ENCODE results near the gene MBNL1. TPM values are rescaled to one million over a fixed set of nuclear protein-coding genes. Genes with fewer than 3 reads are reported as not detected.
"Not testable (repeated sequence)": the region's sequence is repeated elsewhere in the genome, so short reads cannot be mapped to it uniquely, and the experiment has no call there.

MBNL1 gene
- polyA plus RNA-seq, 3 donors = 17.5 to 80.9 (median 65.6) TPM

- 59 to 91% (median 91%) methylated on average over 2 of the region's 2 CpGs for WGBS, 3 donors
- H3K27ac ChIP-seq (ENCODE audit: low read depth, low read length) = no peak overlapping the region
Observed at GRCh38 chr3:152325136-152325535, 56.4 kb downstream of the MBNL1 start.

- 98 to 100% (median 98%) methylated on average over 2 of the region's 2 CpGs for WGBS, 3 donors
- no peak overlapping the region for H3K27ac ChIP-seq (ENCODE audit: low read depth, low read length)
Observed at GRCh38 chr3:152327203-152327602, 58.5 kb downstream of the MBNL1 start.

- no peak overlapping the region for H3K27ac ChIP-seq (ENCODE audit: low read depth, low read length)
- WGBS, 3 donors = 22 to 28% (median 28%) methylated on average over 3 of the region's 3 CpGs
Observed at GRCh38 chr3:152328841-152329240, 60.1 kb downstream of the MBNL1 start.

GRCh38 chr3:152330559-152330958 is 61.8 kb downstream of the MBNL1 start:
- 47 to 83% (median 52%) methylated on average over 2 of the region's 2 CpGs for WGBS, 3 donors
- H3K27ac ChIP-seq (ENCODE audit: low read depth, low read length) = no peak overlapping the region

- no peak overlapping the region for H3K27ac ChIP-seq (ENCODE audit: low read depth, low read length)
- WGBS, 3 donors = 37 to 70% (median 39%) methylated on average over 2 of the region's 2 CpGs
Observed at GRCh38 chr3:152331018-152331541, 62.4 kb downstream of the MBNL1 start.

GRCh38 chr3:152331998-152332397 is 63.3 kb downstream of the MBNL1 start:
- WGBS, 3 donors = 16 to 43% (median 42%) methylated on average over 1 of the region's 1 CpG
- H3K27ac ChIP-seq (ENCODE audit: low read depth, low read length) = no peak overlapping the region

DNA sequence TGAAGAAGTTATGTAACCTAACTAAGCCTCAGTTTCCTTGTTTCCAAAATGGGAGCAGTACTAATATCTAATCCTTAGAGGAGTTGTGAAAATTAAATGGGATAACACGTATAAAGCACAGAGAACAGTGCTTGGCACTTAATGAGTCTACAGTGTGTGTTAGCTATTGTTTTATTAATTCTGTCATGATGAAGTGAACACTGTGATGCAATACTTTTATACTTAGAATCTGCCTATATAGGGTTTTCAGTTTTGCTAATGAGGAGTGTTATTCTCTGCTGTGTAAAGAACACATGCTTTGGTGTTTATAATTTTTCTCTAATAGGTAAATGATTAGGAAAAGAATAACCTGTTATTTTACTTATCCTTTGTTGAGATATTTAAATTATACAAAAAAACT is 65.2 kb downstream of the MBNL1 start:
- WGBS, 3 donors = 79 to 91% (median 85%) methylated on average over 1 of the region's 1 CpG

DNA sequence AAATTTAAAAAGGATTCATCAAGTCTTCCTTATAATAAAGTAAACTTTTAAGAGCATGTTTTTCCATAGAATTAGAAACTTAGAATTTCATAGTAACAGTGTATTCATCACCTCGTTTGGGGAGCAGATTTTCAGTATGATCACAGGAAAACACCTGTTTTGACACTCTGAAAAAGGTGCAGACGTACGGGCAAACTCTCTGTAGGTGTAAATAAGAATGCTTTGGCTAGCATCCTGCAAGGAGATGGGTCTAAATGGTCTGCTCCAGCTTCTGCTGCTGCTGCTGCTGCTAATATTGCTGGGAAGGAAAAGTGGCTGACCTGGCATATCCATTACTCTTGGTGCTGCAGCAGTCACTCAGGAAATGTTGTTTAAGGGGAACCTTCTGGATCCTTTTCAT is 66.0 kb downstream of the MBNL1 start:
- no peak overlapping the region for H3K27ac ChIP-seq (ENCODE audit: low read depth, low read length)
- WGBS, 3 donors = 72 to 90% (median 76%) methylated on average over 3 of the region's 3 CpGs

More for the DNA sequence above, 65.2 kb downstream of the MBNL1 start:
- H3K27ac ChIP-seq (ENCODE audit: low read depth, low read length) = no peak overlapping the region

- 91 to 96% (median 94%) methylated on average over 2 of the region's 2 CpGs for WGBS, 3 donors
- no peak overlapping the region for H3K27ac ChIP-seq (ENCODE audit: low read depth, low read length)
Observed at GRCh38 chr3:152335273-152335672, 66.5 kb downstream of the MBNL1 start.

DNA sequence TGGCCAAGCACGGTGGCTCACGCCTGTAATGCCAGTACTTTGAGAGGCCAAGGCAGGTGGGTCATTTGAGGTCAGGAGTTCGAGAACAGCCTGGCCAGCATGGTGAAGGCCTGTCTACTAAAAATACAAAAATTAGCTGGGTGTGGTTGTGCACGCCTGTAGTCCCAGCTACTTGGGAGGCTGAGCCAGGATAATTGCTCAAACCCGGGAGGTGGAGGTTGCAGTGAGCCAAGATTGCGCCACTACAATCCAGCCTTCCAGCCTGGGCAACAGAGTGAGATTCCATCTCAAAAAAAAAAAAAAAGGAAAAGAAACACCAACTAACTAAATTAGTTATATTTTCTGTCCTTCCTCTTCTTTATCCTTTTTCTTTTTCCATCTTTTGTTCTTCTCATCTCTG is 68.6 kb downstream of the MBNL1 start:
- not testable (repeated sequence) for H3K27ac ChIP-seq (ENCODE audit: low read depth, low read length)
- WGBS, 3 donors = 87 to 93% (median 87%) methylated on average over 6 of the region's 6 CpGs

DNA sequence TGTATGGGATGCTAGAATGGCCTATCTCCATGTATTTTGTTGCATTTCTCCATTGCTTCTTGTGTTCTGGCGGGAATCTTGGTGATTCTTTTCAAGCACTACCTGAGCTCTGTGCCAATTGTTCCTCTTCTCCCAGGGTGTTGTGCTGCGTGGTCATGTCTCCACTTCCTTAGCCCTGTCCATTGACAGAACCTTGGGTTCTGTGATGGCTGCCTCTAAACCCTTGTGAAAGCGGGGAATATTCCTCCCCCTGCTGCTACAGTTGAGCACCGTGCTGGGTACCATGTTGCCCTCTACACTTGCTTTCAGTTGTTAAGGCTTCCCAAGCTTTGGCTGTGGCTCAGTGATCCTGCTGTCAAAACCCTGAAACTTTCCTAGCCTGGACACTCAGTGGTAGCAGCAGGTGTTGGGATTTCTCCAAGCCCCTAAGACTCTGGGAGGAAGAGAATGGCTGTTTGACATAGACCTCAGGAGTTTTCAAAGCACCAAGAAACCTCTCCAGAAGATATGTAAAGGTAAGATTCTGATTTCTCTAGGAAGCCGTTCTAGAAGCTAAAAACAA is 69.5 kb downstream of the MBNL1 start:
- no peak overlapping the region for H3K27ac ChIP-seq (ENCODE audit: low read depth, low read length)
- WGBS, 3 donors = 92 to 96% (median 94%) methylated on average over 5 of the region's 5 CpGs

- WGBS, 3 donors = 89 to 93% (median 91%) methylated on average over 4 of the region's 4 CpGs
- no peak overlapping the region for H3K27ac ChIP-seq (ENCODE audit: low read depth, low read length)
Observed at GRCh38 chr3:152339881-152340505, 71.3 kb downstream of the MBNL1 start.

GRCh38 chr3:152345233-152345632 is 76.5 kb downstream of the MBNL1 start:
- H3K27ac ChIP-seq (ENCODE audit: low read depth, low read length) = no peak overlapping the region
- 63 to 70% (median 65%) methylated on average over 1 of the region's 1 CpG for WGBS, 3 donors

DNA sequence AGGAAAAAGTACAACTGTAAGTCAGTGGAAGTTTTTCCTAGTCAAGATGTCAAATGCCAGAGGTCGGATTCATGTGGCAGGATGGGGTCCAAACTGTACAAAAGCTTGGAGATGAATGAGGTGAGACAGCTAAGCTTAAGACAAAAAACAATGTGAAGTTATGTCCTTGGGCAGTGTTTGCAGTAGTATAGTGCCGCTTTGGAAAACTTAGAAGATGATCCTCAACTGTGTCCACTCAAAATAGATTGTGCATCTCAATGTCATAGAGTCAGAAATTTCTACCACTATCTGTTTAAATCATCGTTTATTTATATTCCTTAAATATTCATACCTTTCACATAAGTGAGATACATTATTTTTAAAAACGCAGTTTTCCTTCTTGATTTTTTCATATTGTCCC is 77.3 kb downstream of the MBNL1 start:
- no peak overlapping the region for H3K27ac ChIP-seq (ENCODE audit: low read depth, low read length)
- 96 to 98% (median 97%) methylated on average over 4 of the region's 4 CpGs for WGBS, 3 donors

- WGBS, 3 donors = 94 to 100% (median 97%) methylated on average over 2 of the region's 2 CpGs
- H3K27ac ChIP-seq (ENCODE audit: low read depth, low read length) = no peak overlapping the region
Observed at GRCh38 chr3:152346740-152347139, 78.0 kb downstream of the MBNL1 start.

- WGBS, 3 donors = 85 to 86% (median 85%) methylated on average over 2 of the region's 2 CpGs
- H3K27ac ChIP-seq (ENCODE audit: low read depth, low read length) = no peak overlapping the region
Observed at GRCh38 chr3:152348436-152349177, 79.9 kb downstream of the MBNL1 start.

GRCh38 chr3:152349392-152349791 is 80.7 kb downstream of the MBNL1 start:
- WGBS, 3 donors = 53 to 89% (median 57%) methylated on average over 1 of the region's 1 CpG

DNA sequence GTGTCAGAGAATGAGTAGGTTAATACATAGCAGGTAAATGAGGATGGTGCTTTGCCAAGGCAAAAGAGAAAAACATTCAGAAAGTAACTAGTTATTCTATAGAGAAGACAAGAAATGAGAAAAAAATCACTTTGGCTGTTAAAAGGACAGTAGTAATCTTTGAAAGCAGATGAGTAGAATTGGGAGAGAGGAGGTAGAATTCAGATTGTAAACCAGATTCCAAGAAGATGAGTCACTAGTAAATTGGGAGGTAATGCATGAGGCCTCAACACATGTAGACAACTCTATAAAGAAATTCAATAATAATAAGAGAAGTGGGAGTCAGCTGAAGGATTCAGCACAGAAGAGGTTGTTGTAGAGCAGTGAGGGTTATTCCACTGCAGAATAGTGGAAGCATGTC is 81.4 kb downstream of the MBNL1 start:
- H3K27ac ChIP-seq (ENCODE audit: low read depth, low read length) = no peak overlapping the region

More at GRCh38 chr3:152349392-152349791, 80.7 kb downstream of the MBNL1 start:
- no peak overlapping the region for H3K27ac ChIP-seq (ENCODE audit: low read depth, low read length)

DNA sequence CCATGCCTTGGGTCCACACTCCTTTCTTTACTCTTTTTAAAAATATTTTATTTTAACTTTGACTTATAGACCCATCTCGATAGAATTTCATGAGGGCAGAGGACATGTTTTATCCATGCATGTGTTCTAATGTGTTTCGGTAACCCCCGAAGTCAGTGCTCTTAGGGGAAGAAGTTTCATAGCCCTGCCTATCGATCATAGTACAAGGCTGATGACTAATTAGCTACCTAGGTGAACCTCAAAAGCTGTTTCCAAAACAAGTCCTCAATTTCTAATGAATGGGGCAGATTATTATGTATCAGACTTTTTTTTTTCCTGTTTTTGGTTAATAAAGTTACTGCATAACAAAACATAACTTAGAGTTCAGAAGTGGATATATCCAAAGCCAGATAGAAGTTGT is 82.0 kb downstream of the MBNL1 start:
- WGBS, 3 donors = 77 to 92% (median 89%) methylated on average over 4 of the region's 4 CpGs
- H3K27ac ChIP-seq (ENCODE audit: low read depth, low read length) = no peak overlapping the region

Measured in adipose tissue (tissue), 3 donors.